Dendritic cell treated with granulocyte-macrophage colony-stimulating factor and Interleukin-4, amounts not matched to agents 40 ng/mL and 50 ng/mL, for 4 days (primary cell): ENCODE measurements around the gene CASP6.

ENCODE experiments used
- H3K27ac Mint-ChIP-seq: one replicate; pipeline ENCODE4 v1.8.0; 2022; ENCODE audit warnings: mild to moderate bottlenecking, mixed read lengths
- H3K27me3 Mint-ChIP-seq: one replicate; pipeline ENCODE4 v1.8.0; 2022; ENCODE audit warnings: mild to moderate bottlenecking, mixed read lengths
- H3K36me3 Mint-ChIP-seq: one replicate; pipeline ENCODE4 v1.8.0; 2022; ENCODE audit warnings: low read depth, mixed read lengths
- H3K4me1 Mint-ChIP-seq: one replicate; pipeline ENCODE4 v1.8.0; 2022; ENCODE audit warnings: low read depth, mixed read lengths
- H3K4me3 Mint-ChIP-seq: one replicate; pipeline ENCODE4 v1.8.0; 2022; ENCODE audit warnings: mild to moderate bottlenecking, moderate library complexity, mixed read lengths
- H3K9me3 Mint-ChIP-seq: one replicate; pipeline ENCODE4 v1.8.0; 2022; ENCODE audit warnings: mixed read lengths
- intact Hi-C: fragments of 100-400 bp; cut with micrococcal nuclease; formaldehyde crosslinking; loops from one replicate; pipeline ENCODE4 v1.15.0; 2022

CASP6 gene

DNA sequence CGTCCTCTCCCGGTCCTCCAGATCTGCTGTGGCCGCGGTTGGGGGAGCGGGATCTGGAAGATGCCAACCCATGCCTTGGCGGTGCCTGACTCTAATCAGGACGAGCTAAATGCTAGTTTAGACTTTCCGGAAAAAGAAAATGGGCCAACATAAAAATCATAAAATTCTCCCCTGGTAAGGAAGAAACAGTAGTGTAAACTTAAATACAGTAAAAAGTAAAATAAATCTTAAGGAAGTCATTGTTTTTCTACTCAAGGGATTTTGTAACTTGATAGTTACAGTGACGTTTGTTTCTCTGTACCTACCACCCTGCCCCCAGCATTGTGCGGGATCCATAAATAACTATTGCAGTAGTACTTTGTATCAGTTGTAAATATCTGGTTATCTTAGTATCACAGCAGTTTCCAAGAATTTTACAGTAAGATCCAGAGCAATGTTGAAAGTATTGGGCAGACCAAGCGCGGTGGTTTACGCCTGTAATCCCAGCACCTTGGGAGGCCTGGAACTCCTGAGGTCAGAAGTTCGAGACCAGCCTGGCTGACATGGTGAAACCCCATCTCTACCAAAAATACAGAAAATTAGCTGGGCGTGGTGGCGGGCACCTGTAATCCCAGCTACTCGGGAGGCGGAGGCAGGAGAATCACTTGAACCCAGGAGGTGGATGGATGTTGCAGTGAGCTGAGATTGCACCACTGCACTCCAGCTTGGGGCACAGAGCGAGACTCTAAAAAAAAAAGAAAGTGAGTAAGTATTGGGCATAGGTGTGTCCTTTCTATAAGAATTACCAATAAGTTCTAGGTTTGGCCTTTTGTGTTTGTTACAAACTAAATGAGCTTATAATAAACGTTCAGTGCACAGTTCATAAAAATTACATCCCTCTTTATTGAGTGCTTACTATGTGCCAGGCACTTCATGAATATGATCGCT is 27.6 kb upstream of the CASP6 start:
- Mint-ChIP-seq H3K27ac (peak overlapping the region; percentile 80), H3K4me1 (peaks cover 17% of the 10 kb centered on the region), H3K36me3 (peaks cover 6% of the 10 kb centered on the region), H3K27me3 (peaks cover 6% of the 10 kb centered on the region), H3K4me3 (peak overlapping the region; percentile 87), H3K9me3 (no peaks in the 10 kb centered on the region)
- intact Hi-C loops = loop anchor here (1.0 to 2.0 kb wide), 3 partner anchors 28 to 296 kb away; partner anchors contain the start of genes CASP6 and GAR1

DNA sequence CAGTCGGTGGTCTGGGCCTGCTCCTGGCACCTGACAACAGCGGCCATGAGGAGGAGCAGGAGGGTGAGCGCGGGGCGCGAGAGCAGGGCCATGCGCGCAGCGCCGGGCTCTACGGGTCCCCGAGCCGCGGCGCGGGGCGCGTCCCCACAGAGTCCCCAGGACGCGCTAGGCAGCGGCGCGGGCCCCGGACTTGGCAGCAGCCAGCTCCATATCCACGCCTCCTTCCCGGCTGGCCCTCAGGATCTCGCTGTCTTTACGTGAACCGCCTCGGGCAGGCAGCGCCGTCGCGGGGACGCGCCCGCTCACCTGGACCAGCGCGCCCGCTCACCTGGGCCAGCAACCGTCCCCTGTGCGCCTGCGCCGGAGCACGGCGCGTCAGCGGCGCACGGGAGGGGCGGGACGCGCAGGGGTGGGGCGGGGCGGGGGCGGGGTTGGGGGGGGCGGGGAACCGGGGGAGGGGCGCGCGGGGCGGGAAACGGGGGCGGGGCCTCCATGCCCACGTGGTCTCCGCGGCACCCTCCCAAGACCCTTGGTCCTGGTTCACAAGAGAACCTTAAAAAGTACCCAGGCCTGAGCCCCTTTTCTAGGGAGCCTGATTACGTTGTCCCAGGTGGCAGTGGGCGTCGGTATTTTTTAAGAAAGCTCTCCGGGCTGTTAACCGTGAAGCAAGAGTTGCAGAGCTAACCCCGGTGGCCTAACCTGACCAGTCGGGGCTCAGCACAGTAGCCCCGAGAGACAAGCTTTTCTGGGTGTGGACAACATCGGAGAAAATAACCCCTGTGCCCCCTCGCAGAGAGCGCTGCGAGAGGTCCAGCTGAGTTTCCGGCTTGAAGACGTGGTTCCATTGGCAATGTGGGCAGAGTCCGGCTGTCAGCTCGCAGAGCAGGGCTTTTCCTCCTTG is 26.7 kb upstream of the CASP6 start, which contains the start of gene PLA2G12A:
Gene PLA2G12A (minus strand): TSS at position 353 of the 901 bp plus-strand sequence. CDS start 261 bp downstream, at position 92.
- H3K36me3 Mint-ChIP-seq = peaks cover 6% of the 10 kb centered on the region
- peaks cover 6% of the 10 kb centered on the region for H3K27me3 Mint-ChIP-seq
- peak within 1 kb of the TSS; percentile 80 for H3K27ac Mint-ChIP-seq
- H3K4me1 Mint-ChIP-seq = peaks cover 17% of the 10 kb centered on the region
- intact Hi-C loops = loop anchor here (1.0 to 2.0 kb wide), 3 partner anchors 27 to 295 kb away; partner anchors contain the start of genes CASP6 and GAR1
- H3K9me3 Mint-ChIP-seq = no peaks in the 10 kb centered on the region
- peak within 1 kb of the TSS; percentile 87 for H3K4me3 Mint-ChIP-seq

- Mint-ChIP-seq H3K36me3 (peaks cover 6% of the 10 kb centered on the region), H3K4me1 (peaks cover 23% of the 10 kb centered on the region), H3K27ac (peak overlapping the region; percentile 80), H3K4me3 (peak overlapping the region; percentile 87), H3K9me3 (no peaks in the 10 kb centered on the region), H3K27me3 (peaks cover 6% of the 10 kb centered on the region)
- intact Hi-C loops = no loop called here
Observed at GRCh38 chr4:109729117-109729717, 26.0 kb upstream of the CASP6 start.

- peaks cover 6% of the 10 kb centered on the region for H3K36me3 Mint-ChIP-seq
- intact Hi-C loops = no loop called here
- no peak overlapping the region for H3K4me3 Mint-ChIP-seq
- peaks cover 28% of the 10 kb centered on the region for H3K4me1 Mint-ChIP-seq
- H3K27me3 Mint-ChIP-seq = peaks cover 6% of the 10 kb centered on the region
- H3K9me3 Mint-ChIP-seq = no peaks in the 10 kb centered on the region
- no peak overlapping the region for H3K27ac Mint-ChIP-seq
Observed at GRCh38 chr4:109728385-109728784, 25.1 kb upstream of the CASP6 start.

DNA sequence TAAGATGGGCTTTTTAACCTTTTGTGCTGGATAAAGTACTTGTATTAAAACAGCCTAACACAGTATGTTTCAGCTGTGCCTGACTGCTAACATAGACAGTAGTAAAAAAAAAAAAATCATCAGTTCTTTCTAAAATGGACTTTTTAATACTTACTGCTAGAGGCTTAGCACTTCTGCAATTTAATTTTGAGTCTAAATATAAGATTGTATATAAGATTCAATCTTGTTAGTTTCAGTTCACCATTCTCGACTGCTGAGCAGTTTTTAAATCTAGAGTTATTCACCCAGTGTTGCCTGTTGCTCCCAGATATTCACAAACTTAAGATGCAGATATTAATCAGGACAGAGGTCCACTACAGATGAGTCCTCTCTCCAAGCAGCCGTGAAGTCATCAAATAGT is 19.9 kb upstream of the CASP6 start:
- intact Hi-C loops = no loop called here
- H3K27me3 Mint-ChIP-seq = no peaks in the 10 kb centered on the region
- H3K27ac Mint-ChIP-seq = no peak overlapping the region
- H3K36me3 Mint-ChIP-seq = no peaks in the 10 kb centered on the region
- peaks cover 15% of the 10 kb centered on the region for H3K4me1 Mint-ChIP-seq
- H3K4me3 Mint-ChIP-seq = no peak overlapping the region
- no peaks in the 10 kb centered on the region for H3K9me3 Mint-ChIP-seq

GRCh38 chr4:109722357-109722756 is 19.1 kb upstream of the CASP6 start:
- H3K9me3 Mint-ChIP-seq = no peaks in the 10 kb centered on the region
- intact Hi-C loops = no loop called here
- H3K4me3 Mint-ChIP-seq = no peak overlapping the region
- peak overlapping the region; percentile 2 for H3K27ac Mint-ChIP-seq
- no peaks in the 10 kb centered on the region for H3K27me3 Mint-ChIP-seq
- H3K36me3 Mint-ChIP-seq = no peaks in the 10 kb centered on the region
- H3K4me1 Mint-ChIP-seq = peaks cover 11% of the 10 kb centered on the region

GRCh38 chr4:109721033-109721432 is 17.8 kb upstream of the CASP6 start:
- no peak overlapping the region for H3K4me3 Mint-ChIP-seq
- H3K27me3 Mint-ChIP-seq = no peaks in the 10 kb centered on the region
- peaks cover 11% of the 10 kb centered on the region for H3K4me1 Mint-ChIP-seq
- peaks cover 7% of the 10 kb centered on the region for H3K36me3 Mint-ChIP-seq
- intact Hi-C loops = no loop called here
- H3K27ac Mint-ChIP-seq = no peak overlapping the region
- H3K9me3 Mint-ChIP-seq = no peaks in the 10 kb centered on the region

GRCh38 chr4:109719604-109720003 is 16.4 kb upstream of the CASP6 start:
- H3K27ac Mint-ChIP-seq = no peak overlapping the region
- peaks cover 7% of the 10 kb centered on the region for H3K36me3 Mint-ChIP-seq
- H3K9me3 Mint-ChIP-seq = no peaks in the 10 kb centered on the region
- H3K4me3 Mint-ChIP-seq = no peak overlapping the region
- H3K4me1 Mint-ChIP-seq = peaks cover 8% of the 10 kb centered on the region
- H3K27me3 Mint-ChIP-seq = no peaks in the 10 kb centered on the region
- intact Hi-C loops = no loop called here

DNA sequence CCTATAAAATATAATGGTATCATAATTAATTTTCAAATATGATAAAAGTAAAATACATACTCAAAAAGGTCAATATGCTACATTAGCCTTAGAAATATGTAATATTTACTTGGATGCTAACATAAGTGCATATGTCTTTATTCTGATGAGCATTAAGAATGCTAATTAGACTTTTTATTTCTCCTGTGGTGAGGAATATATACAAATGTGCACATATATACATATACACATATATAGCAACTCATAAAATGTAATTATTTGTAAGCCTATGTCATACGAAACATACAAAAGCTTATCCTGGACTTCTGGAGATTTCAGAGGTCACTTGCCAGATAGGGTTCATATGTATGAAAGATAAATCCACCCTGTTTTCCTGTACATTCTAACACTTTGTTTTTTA is 15.5 kb upstream of the CASP6 start:
- Mint-ChIP-seq H3K9me3 (no peaks in the 10 kb centered on the region), H3K4me1 (no peaks in the 10 kb centered on the region), H3K27me3 (no peaks in the 10 kb centered on the region), H3K36me3 (peaks cover 15% of the 10 kb centered on the region), H3K27ac (no peak overlapping the region), H3K4me3 (no peak overlapping the region)
- intact Hi-C loops = no loop called here

DNA sequence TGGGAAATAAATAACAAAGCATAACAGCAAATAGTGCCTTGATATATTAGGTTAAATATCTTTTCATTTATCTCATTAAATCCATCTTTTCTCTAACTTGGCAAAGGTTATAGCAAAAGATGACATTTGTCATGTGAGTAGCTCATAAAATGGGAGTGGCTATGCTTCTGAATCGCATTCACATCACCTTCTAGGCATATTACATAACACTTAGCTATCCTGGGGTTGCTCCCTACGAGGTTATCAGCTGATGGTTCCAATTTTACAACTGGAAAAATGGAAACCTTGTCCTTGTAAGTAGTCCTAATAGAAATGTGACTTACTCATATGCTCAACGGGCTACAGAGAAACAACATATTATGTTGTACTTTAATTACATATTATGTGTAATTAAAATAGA is 10.3 kb upstream of the CASP6 start:
- H3K36me3 Mint-ChIP-seq = peaks cover 15% of the 10 kb centered on the region
- H3K27ac Mint-ChIP-seq = no peak overlapping the region
- intact Hi-C loops = no loop called here
- no peaks in the 10 kb centered on the region for H3K4me1 Mint-ChIP-seq
- no peaks in the 10 kb centered on the region for H3K9me3 Mint-ChIP-seq
- H3K27me3 Mint-ChIP-seq = no peaks in the 10 kb centered on the region
- no peak overlapping the region for H3K4me3 Mint-ChIP-seq

GRCh38 chr4:109708990-109709389 is 5.7 kb upstream of the CASP6 start:
- no peaks in the 10 kb centered on the region for H3K9me3 Mint-ChIP-seq
- no peak overlapping the region for H3K27ac Mint-ChIP-seq
- H3K36me3 Mint-ChIP-seq = peaks cover 2% of the 10 kb centered on the region
- H3K4me3 Mint-ChIP-seq = no peak overlapping the region
- H3K27me3 Mint-ChIP-seq = no peaks in the 10 kb centered on the region
- intact Hi-C loops = loop anchor here (10.0 kb wide), 1 partner anchor 266 kb away; no protein-coding TSS in a partner anchor
- H3K4me1 Mint-ChIP-seq = peaks cover 6% of the 10 kb centered on the region

GRCh38 chr4:109708435-109708834 is 5.2 kb upstream of the CASP6 start:
- Mint-ChIP-seq H3K36me3 (peaks cover under 1% of the 10 kb centered on the region), H3K4me1 (peaks cover 10% of the 10 kb centered on the region), H3K9me3 (no peaks in the 10 kb centered on the region), H3K4me3 (no peak overlapping the region), H3K27ac (no peak overlapping the region), H3K27me3 (no peaks in the 10 kb centered on the region)
- intact Hi-C loops = loop anchor here (10.0 kb wide), 1 partner anchor 266 kb away; no protein-coding TSS in a partner anchor

DNA sequence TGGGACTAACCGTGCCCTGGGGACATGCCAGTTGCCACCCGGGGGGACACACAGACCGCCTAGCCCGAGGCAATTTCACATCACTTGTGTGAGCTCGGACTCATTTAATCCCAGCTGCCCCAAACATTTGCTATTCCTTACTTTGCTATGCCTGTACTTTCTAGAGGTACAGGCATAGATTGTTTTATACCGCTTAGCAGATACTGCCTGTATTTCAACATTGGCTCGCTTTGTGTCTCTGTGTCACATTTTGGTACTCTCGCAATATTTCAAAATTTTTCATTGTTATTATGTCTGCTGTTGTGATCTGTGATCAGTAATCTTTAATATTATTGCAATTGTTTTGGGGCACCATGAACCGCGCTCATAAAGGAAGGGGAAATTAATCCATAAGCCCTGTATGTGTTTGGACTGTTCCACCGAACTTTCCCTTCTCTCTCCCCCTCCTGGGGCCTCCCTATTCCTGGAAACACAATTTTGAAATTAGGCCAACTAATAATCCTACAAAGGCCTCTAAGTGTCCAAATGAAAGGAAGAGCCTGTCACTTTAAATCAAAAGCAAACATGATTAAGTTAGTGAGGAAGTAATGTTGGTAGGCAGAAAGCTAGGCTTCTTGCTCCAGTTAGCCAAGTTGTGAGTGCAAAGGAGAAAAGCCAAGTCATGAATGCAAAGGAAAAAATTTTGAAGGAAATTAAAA is 568 bp upstream of the CASP6 start:
- intact Hi-C loops = loop anchor here (1.0 to 10.0 kb wide), 6 partner anchors 27 to 272 kb away; partner anchors contain the start of genes GAR1, MCUB, PLA2G12A and SEC24B
- H3K27ac Mint-ChIP-seq = peak overlapping the region; percentile 92
- H3K36me3 Mint-ChIP-seq = peaks cover 28% of the 10 kb centered on the region
- no peaks in the 10 kb centered on the region for H3K9me3 Mint-ChIP-seq
- peaks cover 26% of the 10 kb centered on the region for H3K4me1 Mint-ChIP-seq
- peaks cover 2% of the 10 kb centered on the region for H3K27me3 Mint-ChIP-seq
- H3K4me3 Mint-ChIP-seq = peak overlapping the region; percentile 83
